ENCODE measurements around the gene RECQL5.

DNA sequence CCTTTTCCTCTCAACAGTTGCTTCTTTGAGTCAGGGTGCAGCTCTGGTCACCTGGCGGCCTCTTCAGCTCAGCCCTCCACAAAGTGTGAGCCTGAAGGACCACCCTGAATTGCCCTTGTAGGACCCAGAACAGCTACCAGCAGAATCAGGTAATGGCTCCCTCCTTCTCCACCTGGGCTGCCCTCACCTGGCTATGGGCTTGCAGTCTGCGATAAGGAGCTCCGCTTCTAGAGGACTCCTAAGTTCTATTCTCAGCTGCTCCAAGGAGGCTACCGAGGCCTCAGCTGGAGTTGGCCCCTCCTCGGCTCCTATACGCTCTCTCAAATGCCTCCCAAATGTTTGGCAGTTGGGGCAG, 20.3 kb downstream of the RECQL5 start:
- TF ChIP-seq CTCF (IDR thresholded peaks at IDR 0.05) (no peak), POLR2A (IDR thresholded peaks at IDR 0.05) (no peak)
